ENCODE results near the gene TMEM150B.

The TMEM150B gene

DNA sequence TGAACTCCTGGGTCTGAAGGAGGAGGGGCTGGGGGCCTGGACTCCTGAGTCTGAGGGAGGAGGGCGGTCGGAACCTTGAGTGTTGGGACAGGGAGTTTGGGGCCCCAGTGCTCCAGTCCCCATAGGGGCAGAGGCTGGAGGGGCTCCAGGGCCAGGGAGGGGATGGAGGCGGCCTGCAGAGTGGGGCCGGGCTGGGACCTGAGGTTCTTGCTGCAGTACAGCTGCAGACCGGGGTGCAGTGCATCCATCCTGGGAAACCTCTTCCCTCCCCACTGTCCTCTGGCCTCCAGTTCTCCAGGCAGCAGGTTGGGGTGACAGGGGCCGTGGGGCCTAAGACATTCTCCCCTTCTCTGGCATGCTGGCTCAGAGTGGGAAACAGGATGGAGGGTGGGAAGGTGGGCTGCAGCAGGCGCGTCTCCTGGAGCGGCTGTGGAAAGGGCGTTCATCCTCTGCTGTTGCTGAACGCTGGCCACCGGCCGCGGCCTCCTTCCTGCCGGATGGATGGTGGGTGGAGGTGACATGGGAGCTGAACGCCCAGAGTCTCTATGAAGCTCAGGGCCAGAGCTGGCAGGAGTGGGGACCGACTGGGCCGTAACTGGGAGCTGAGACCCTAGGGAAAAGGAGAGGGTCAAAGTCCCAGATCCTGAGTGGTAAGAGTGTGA lies 39.8 kb downstream of the TMEM150B start:
- no peak overlapping the region for H3K9ac ChIP-seq (ENCODE audit: low read length)
- no peaks in the 10 kb centered on the region for H4K20me1 ChIP-seq (ENCODE audit: insufficient read depth, low read length)
- H3K9me2 ChIP-seq (ENCODE audit: low read depth, low read length), result no peaks in the 10 kb centered on the region
- no peaks in the 10 kb centered on the region for H3K27me3 ChIP-seq (ENCODE audit: insufficient read depth, low read length)
- TF ChIP-seq CTCF (IDR thresholded peaks at IDR 0.05; ENCODE audit: low read length), result no peak
- TF ChIP-seq EZH2 (IDR thresholded peaks at IDR 0.05; ENCODE audit: borderline replicate concordance, low read length), result no peak
- no peak overlapping the region for H3K27ac ChIP-seq (ENCODE audit: low read depth, low read length, poor library complexity, severe bottlenecking)
- H3K4me1 ChIP-seq (ENCODE audit: insufficient read depth, low read length, severe bottlenecking), result peaks cover 10% of the 10 kb centered on the region
- no peaks in the 10 kb centered on the region for H3K36me3 ChIP-seq (ENCODE audit: insufficient read depth, low read length)
- H2AFZ ChIP-seq (ENCODE audit: low read length), result no peak overlapping the region
- no peaks in the 10 kb centered on the region for H3F3A ChIP-seq (ENCODE audit: insufficient read depth, low read length)
- no peak overlapping the region for H3K4me2 ChIP-seq (ENCODE audit: low read length)
- H3K4me3 ChIP-seq (ENCODE audit: low read depth, low read length, poor library complexity, severe bottlenecking), result no peak overlapping the region
- no peaks in the 10 kb centered on the region for H3K79me2 ChIP-seq (ENCODE audit: insufficient read depth, low read length)
- no peaks in the 10 kb centered on the region for H3K9me3 ChIP-seq (ENCODE audit: low read length)

DNA sequence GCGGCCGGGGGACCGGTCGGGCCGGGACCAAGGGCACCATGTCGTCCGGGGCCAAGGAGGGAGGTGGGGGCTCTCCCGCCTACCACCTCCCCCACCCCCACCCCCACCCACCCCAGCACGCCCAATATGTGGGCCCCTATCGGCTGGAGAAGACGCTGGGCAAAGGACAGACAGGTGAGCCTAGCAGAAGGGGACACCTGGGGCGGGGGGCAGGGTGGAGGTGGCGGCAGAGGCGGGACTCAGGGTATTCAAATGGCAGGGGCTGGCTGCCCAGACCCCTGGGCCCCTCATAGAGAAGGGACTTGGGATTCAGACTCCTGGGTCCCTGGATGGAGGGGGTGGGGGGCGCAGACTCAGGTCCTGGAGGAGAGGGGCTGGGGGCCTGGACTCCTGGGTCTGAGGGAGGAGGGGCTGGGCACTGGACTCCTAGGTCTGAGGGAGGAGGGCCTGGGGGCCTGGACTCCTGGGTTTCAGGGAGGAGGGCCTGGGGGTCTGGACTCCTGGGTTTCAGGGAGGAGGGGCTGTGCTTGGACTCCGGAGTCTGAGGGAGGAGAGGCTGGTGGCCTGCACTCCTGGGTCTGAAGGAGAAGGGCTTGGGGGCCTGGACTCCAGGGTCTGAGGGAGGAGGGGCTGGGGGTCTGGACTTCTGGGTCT lies 40.6 kb downstream of the TMEM150B start:
- H3K4me1 ChIP-seq (ENCODE audit: insufficient read depth, low read length, severe bottlenecking), result peaks cover 12% of the 10 kb centered on the region
- H3K79me2 ChIP-seq (ENCODE audit: insufficient read depth, low read length), result no peaks in the 10 kb centered on the region
- no peak overlapping the region for H3K4me3 ChIP-seq (ENCODE audit: low read depth, low read length, poor library complexity, severe bottlenecking)
- H3K36me3 ChIP-seq (ENCODE audit: insufficient read depth, low read length), result no peaks in the 10 kb centered on the region
- no peaks in the 10 kb centered on the region for H3K9me3 ChIP-seq (ENCODE audit: low read length)
- no peak overlapping the region for H3K4me2 ChIP-seq (ENCODE audit: low read length)
- no peaks in the 10 kb centered on the region for H3K9me2 ChIP-seq (ENCODE audit: low read depth, low read length)
- H3K9ac ChIP-seq (ENCODE audit: low read length), result no peak overlapping the region
- H4K20me1 ChIP-seq (ENCODE audit: insufficient read depth, low read length), result no peaks in the 10 kb centered on the region
- no peaks in the 10 kb centered on the region for H3K27me3 ChIP-seq (ENCODE audit: insufficient read depth, low read length)
- no peak for TF ChIP-seq CTCF (IDR thresholded peaks at IDR 0.05; ENCODE audit: low read length)
- TF ChIP-seq EZH2 (IDR thresholded peaks at IDR 0.05; ENCODE audit: borderline replicate concordance, low read length), result no peak
- H2AFZ ChIP-seq (ENCODE audit: low read length), result no peak overlapping the region
- H3K27ac ChIP-seq (ENCODE audit: low read depth, low read length, poor library complexity, severe bottlenecking), result no peak overlapping the region
- H3F3A ChIP-seq (ENCODE audit: insufficient read depth, low read length), result no peaks in the 10 kb centered on the region

DNA sequence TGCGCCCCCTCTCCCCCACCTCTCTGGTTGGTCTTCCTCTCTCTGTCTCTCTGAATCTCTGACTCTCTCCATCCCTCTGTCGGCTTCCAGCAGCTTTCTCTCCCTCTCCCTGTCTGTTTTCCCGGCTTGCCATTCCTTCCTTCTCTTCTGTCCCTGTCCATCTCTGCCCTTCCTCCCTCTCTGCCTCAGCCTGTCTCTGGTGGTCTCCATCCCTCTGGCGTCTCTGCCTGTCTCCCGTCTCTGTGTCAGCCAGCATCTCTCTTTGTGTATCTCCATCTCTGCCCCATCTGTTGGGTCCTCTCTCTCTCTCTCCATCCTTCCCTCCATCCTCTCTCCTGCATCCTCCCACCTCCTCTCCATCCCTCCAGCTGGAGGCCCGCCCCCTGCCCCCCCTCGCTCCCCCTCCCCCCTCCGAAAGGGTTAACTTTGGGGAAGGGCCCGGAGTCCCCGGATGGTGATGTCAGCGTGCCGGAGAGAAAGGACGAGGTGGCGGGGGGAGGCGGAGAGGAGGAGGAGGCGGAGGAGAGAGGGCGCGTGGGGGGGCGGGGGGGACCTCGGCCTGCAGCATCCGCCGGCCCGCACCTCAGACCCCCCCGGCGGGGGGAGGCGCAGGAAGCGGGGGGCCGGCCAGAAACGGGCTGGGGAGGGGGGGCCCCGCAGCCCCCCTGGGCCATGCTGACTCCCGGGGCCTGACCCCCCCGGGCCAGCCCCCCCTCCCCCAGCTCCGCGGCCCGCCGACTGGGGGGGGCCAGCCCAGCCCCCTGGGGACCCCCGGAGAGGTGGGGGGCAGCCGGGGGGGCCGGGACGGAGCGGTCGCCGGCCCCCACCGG lies 41.4 kb downstream of the TMEM150B start, which contains the start of gene BRSK1:
TSS of gene BRSK1 (plus strand) at position 450 of the 830 bp plus-strand sequence. CDS start 446 bp downstream, outside the sequence.
- TF ChIP-seq CTCF (IDR thresholded peaks at IDR 0.05; ENCODE audit: low read length), result no peak
- TF ChIP-seq EZH2 (IDR thresholded peaks at IDR 0.05; ENCODE audit: borderline replicate concordance, low read length), result no peak
- peaks cover 19% of the 10 kb centered on the region for H3K4me1 ChIP-seq (ENCODE audit: insufficient read depth, low read length, severe bottlenecking)
- H3K9me2 ChIP-seq (ENCODE audit: low read depth, low read length), result no peaks in the 10 kb centered on the region
- no peaks in the 10 kb centered on the region for H3K36me3 ChIP-seq (ENCODE audit: insufficient read depth, low read length)
- H3K27ac ChIP-seq (ENCODE audit: low read depth, low read length, poor library complexity, severe bottlenecking), result no peak within 1 kb of the TSS
- no peak within 1 kb of the TSS for H3K4me2 ChIP-seq (ENCODE audit: low read length)
- no peaks in the 10 kb centered on the region for H3K27me3 ChIP-seq (ENCODE audit: insufficient read depth, low read length)
- H2AFZ ChIP-seq (ENCODE audit: low read length), result no peak within 1 kb of the TSS
- H3K9ac ChIP-seq (ENCODE audit: low read length), result no peak within 1 kb of the TSS
- no peaks in the 10 kb centered on the region for H3K9me3 ChIP-seq (ENCODE audit: low read length)
- H3K4me3 ChIP-seq (ENCODE audit: low read depth, low read length, poor library complexity, severe bottlenecking), result no peak within 1 kb of the TSS
- no peaks in the 10 kb centered on the region for H3K79me2 ChIP-seq (ENCODE audit: insufficient read depth, low read length)
- H3F3A ChIP-seq (ENCODE audit: insufficient read depth, low read length), result no peaks in the 10 kb centered on the region
- H4K20me1 ChIP-seq (ENCODE audit: insufficient read depth, low read length), result no peaks in the 10 kb centered on the region

Data from OCI-LY1 (cell line).